Epithelial cell of alveolus of lung (primary cell): ENCODE data around the gene OR6C2. TPM values are rescaled to one million over a fixed set of nuclear protein-coding genes. Genes with fewer than 3 reads are reported as not detected.

ENCODE experiments used
- total RNA-seq: library from RNA; depleted of rRNA; stranded (reverse); fragments of >200 nt; gene quantifications from 2 replicates; pipeline ENCODE4 v1.2.1, GENCODE V29; 2015

Gene OR6C2
- not detected in 2 replicates for total RNA-seq

GRCh38 chr12:55443776-55444175 is at the start of gene OR6C2:
OR6C2 (plus strand) TSS chr12:55444076; CDS start chr12:55452214, 8,138 bp downstream.

GRCh38 chr12:55400229-55400628 is 43.6 kb upstream of the OR6C2 start, which contains the start of gene OR6C65:
OR6C65 (plus strand) TSS chr12:55400529; CDS start chr12:55400529, 0 bp downstream.

GRCh38 chr12:55425954-55426353 is 17.9 kb upstream of the OR6C2 start, which contains the start of gene OR6C76:
OR6C76 (plus strand) TSS chr12:55426254; CDS start chr12:55426254, 0 bp downstream.

GRCh38 chr12:55470088-55470829 is 26.4 kb downstream of the OR6C2 start, which contains the start of gene OR6C70:
OR6C70 (minus strand) TSS chr12:55470138; CDS start chr12:55470138, 0 bp downstream.

GRCh38 chr12:55492078-55492477 is 48.2 kb downstream of the OR6C2 start, which contains the start of gene OR6C68:
OR6C68 (plus strand) TSS chr12:55492378; CDS start chr12:55492378, 0 bp downstream.

Other genes with a start within 250 kb of the OR6C2 start
- gene OR10A7, start 223.1 kb upstream of the OR6C2 start, total RNA-seq, result not detected in 2 replicates
- not detected in 2 replicates for gene OR6C74, start 199.5 kb upstream of the OR6C2 start, total RNA-seq
- gene OR6C6, start 147.5 kb upstream of the OR6C2 start, total RNA-seq, result not detected in 2 replicates
- gene OR6C1, start 129.7 kb upstream of the OR6C2 start, total RNA-seq, result not detected in 2 replicates
- not detected in 2 replicates for gene OR6C3, start 113.3 kb upstream of the OR6C2 start, total RNA-seq
- not detected in 2 replicates for gene OR6C75, start 81.1 kb upstream of the OR6C2 start, total RNA-seq
- gene OR6C65, start 43.5 kb upstream of the OR6C2 start, total RNA-seq, result not detected in 2 replicates
- gene OR6C76, start 17.8 kb upstream of the OR6C2 start, total RNA-seq, result not detected in 2 replicates
- gene OR6C70, start 26.1 kb downstream of the OR6C2 start, total RNA-seq, result not detected in 2 replicates
- gene OR6C68, start 48.3 kb downstream of the OR6C2 start, total RNA-seq, result not detected in 2 replicates
- gene OR6C4, start 105.5 kb downstream of the OR6C2 start, total RNA-seq, result not detected in 2 replicates
- gene OR2AP1, start 128.4 kb downstream of the OR6C2 start, total RNA-seq, result not detected in 2 replicates
- gene OR10P1, start 192.8 kb downstream of the OR6C2 start, total RNA-seq, result not detected in 2 replicates